ENCODE results near the gene SIVA1.
"Not testable (repeated sequence)": the region's sequence is repeated elsewhere in the genome, so short reads cannot be mapped to it uniquely, and the experiment has no call there.

DNA sequence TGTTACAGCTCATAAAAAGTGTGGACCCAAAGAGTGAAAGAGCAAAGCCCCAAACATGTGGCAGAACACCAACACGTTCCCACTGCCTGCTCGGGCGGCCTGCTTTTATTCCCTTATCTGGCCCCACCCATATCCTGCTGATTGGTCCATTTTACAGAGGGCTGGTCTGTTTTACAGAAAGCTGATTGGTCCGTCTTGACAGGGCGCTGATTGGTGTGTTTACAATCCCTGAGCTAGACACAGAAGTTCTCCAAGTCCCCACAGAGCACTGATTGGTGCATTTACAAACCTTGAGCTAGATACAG, 2.2 kb upstream of the SIVA1 start:
- TF ChIP-seq, protein P1, sequence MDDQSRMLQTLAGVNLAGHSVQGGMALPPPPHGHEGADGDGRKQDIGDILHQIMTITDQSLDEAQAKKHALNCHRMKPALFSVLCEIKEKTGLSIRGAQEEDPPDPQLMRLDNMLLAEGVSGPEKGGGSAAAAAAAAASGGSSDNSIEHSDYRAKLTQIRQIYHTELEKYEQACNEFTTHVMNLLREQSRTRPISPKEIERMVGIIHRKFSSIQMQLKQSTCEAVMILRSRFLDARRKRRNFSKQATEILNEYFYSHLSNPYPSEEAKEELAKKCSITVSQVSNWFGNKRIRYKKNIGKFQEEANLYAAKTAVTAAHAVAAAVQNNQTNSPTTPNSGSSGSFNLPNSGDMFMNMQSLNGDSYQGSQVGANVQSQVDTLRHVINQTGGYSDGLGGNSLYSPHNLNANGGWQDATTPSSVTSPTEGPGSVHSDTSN (IDR thresholded peaks at IDR 0.05): not testable (repeated sequence)
- TF ChIP-seq, protein P2, sequence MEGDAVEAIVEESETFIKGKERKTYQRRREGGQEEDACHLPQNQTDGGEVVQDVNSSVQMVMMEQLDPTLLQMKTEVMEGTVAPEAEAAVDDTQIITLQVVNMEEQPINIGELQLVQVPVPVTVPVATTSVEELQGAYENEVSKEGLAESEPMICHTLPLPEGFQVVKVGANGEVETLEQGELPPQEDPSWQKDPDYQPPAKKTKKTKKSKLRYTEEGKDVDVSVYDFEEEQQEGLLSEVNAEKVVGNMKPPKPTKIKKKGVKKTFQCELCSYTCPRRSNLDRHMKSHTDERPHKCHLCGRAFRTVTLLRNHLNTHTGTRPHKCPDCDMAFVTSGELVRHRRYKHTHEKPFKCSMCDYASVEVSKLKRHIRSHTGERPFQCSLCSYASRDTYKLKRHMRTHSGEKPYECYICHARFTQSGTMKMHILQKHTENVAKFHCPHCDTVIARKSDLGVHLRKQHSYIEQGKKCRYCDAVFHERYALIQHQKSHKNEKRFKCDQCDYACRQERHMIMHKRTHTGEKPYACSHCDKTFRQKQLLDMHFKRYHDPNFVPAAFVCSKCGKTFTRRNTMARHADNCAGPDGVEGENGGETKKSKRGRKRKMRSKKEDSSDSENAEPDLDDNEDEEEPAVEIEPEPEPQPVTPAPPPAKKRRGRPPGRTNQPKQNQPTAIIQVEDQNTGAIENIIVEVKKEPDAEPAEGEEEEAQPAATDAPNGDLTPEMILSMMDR (IDR thresholded peaks at IDR 0.05): not testable (repeated sequence)
- not testable (repeated sequence) for TF ChIP-seq TCF12 (IDR thresholded peaks at IDR 0.05)
